ENCODE results near the gene ADGRD1.

ADGRD1 gene

GRCh38 chr12:131135786-131136538 lies 182.3 kb downstream of the ADGRD1 start:
- Histone ChIP-seq H4K91ac (ENCODE audit: low read length) (no peak overlapping the region), H3K18ac (ENCODE audit: low read depth in 1 of 2, low read length in 2 of 2) (no peak overlapping the region), H3K27me3 (ENCODE audit: control insufficient read depth in 1 of 2, insufficient read depth in 1 of 2, low read length in 2 of 2) (peaks cover 0 to 14% of the 10 kb centered on the region in 2 experiments), H2AFZ (ENCODE audit: low read depth, low read length) (no peak overlapping the region), H3K4ac (ENCODE audit: low read depth in 1 of 2, low read length in 2 of 2) (no peak overlapping the region), H3K27ac (ENCODE audit: low read length, poor library complexity, severe bottlenecking) (no peak overlapping the region), H3K9me3 (ENCODE audit: control insufficient read depth, low read length) (no peaks in the 10 kb centered on the region), H2BK15ac (ENCODE audit: low read depth, poor library complexity, severe bottlenecking) (no peak overlapping the region), H3K4me2 (ENCODE audit: low read length, poor library complexity, severe bottlenecking) (no peak overlapping the region), H3K9ac (ENCODE audit: low read length) (no peak overlapping the region), H3K79me1 (replicated peaks; ENCODE audit: low read length, poor library complexity, severe bottlenecking) (no peaks in the 10 kb centered on the region), H3K36me3 (ENCODE audit: control insufficient read depth in 1 of 2, insufficient read depth in 2 of 2, low read depth in 1 of 2, low read length in 2 of 2) (no peaks in the 10 kb centered on the region), H2BK12ac (ENCODE audit: low read length in 2 of 2) (no peak overlapping the region), H3K4me1 (ENCODE audit: control insufficient read depth, insufficient read depth, low read depth, low read length) (peaks cover 4% of the 10 kb centered on the region), H3K4me3 (ENCODE audit: insufficient read depth in 1 of 2, low read depth in 1 of 2, low read length in 2 of 2) (no peak overlapping the region), H4K8ac (ENCODE audit: low read length) (no peak overlapping the region), H2BK120ac (ENCODE audit: low read depth, low read length) (no peak overlapping the region), H2AK5ac (ENCODE audit: low read length, severe bottlenecking) (no peak overlapping the region), H3K23ac (ENCODE audit: low read length in 2 of 2) (no peak overlapping the region), H3K14ac (ENCODE audit: low read length in 2 of 2) (no peak overlapping the region), H2BK5ac (ENCODE audit: low read depth, low read length, poor library complexity, severe bottlenecking) (no peak overlapping the region)
- 77% methylated on average over 19 of the region's 19 CpGs for WGBS
- no peak for DNase-seq

- Histone ChIP-seq H4K91ac (ENCODE audit: low read length) (no peak overlapping the region), H3K14ac (ENCODE audit: low read length in 2 of 2) (no peak overlapping the region), H4K8ac (ENCODE audit: low read length) (no peak overlapping the region), H2AK5ac (ENCODE audit: low read length, severe bottlenecking) (no peak overlapping the region), H3K9ac (ENCODE audit: low read length) (no peak overlapping the region), H3K4ac (ENCODE audit: low read depth in 1 of 2, low read length in 2 of 2) (no peak overlapping the region), H2BK120ac (ENCODE audit: low read depth, low read length) (no peak overlapping the region), H3K4me2 (ENCODE audit: low read length, poor library complexity, severe bottlenecking) (no peak overlapping the region), H3K36me3 (ENCODE audit: control insufficient read depth in 1 of 2, insufficient read depth in 2 of 2, low read depth in 1 of 2, low read length in 2 of 2) (no peaks in the 10 kb centered on the region), H3K23ac (ENCODE audit: low read length in 2 of 2) (no peak overlapping the region), H2BK12ac (ENCODE audit: low read length in 2 of 2) (no peak overlapping the region), H3K9me3 (ENCODE audit: control insufficient read depth, low read length) (no peaks in the 10 kb centered on the region), H2AFZ (ENCODE audit: low read depth, low read length) (no peak overlapping the region), H3K4me3 (ENCODE audit: insufficient read depth in 1 of 2, low read depth in 1 of 2, low read length in 2 of 2) (no peak overlapping the region), H2BK15ac (ENCODE audit: low read depth, poor library complexity, severe bottlenecking) (no peak overlapping the region), H3K4me1 (ENCODE audit: control insufficient read depth, insufficient read depth, low read depth, low read length) (peaks cover 4% of the 10 kb centered on the region), H3K27ac (ENCODE audit: low read length, poor library complexity, severe bottlenecking) (no peak overlapping the region), H2BK5ac (ENCODE audit: low read depth, low read length, poor library complexity, severe bottlenecking) (no peak overlapping the region), H3K27me3 (ENCODE audit: control insufficient read depth in 1 of 2, insufficient read depth in 1 of 2, low read length in 2 of 2) (peaks cover 0 to 10% of the 10 kb centered on the region in 2 experiments), H3K79me1 (replicated peaks; ENCODE audit: low read length, poor library complexity, severe bottlenecking) (no peaks in the 10 kb centered on the region), H3K18ac (ENCODE audit: low read depth in 1 of 2, low read length in 2 of 2) (no peak overlapping the region)
- DNase-seq: no peak
- WGBS: 79% methylated on average over 13 of the region's 13 CpGs
Observed at GRCh38 chr12:131136539-131136872, 182.8 kb downstream of the ADGRD1 start.

GRCh38 chr12:131137009-131137835 lies 183.5 kb downstream of the ADGRD1 start:
- H3K4me3 ChIP-seq (ENCODE audit: insufficient read depth in 1 of 2, low read depth in 1 of 2, low read length in 2 of 2): no peak overlapping the region
- H2BK15ac ChIP-seq (ENCODE audit: low read depth, poor library complexity, severe bottlenecking): no peak overlapping the region
- WGBS: 87% methylated on average over 22 of the region's 25 CpGs
- no peak overlapping the region for H2AFZ ChIP-seq (ENCODE audit: low read depth, low read length)
- no peaks in the 10 kb centered on the region for H3K9me3 ChIP-seq (ENCODE audit: control insufficient read depth, low read length)
- no peaks in the 10 kb centered on the region for H3K36me3 ChIP-seq (ENCODE audit: control insufficient read depth in 1 of 2, insufficient read depth in 2 of 2, low read depth in 1 of 2, low read length in 2 of 2)
- no peak overlapping the region for H4K8ac ChIP-seq (ENCODE audit: low read length)
- no peak overlapping the region for H3K27ac ChIP-seq (ENCODE audit: low read length, poor library complexity, severe bottlenecking)
- no peak overlapping the region for H2BK12ac ChIP-seq (ENCODE audit: low read length in 2 of 2)
- H3K4me1 ChIP-seq (ENCODE audit: control insufficient read depth, insufficient read depth, low read depth, low read length): peaks cover under 1% of the 10 kb centered on the region
- H2BK120ac ChIP-seq (ENCODE audit: low read depth, low read length): no peak overlapping the region
- no peak overlapping the region for H3K9ac ChIP-seq (ENCODE audit: low read length)
- no peak overlapping the region for H3K23ac ChIP-seq (ENCODE audit: low read length in 2 of 2)
- no peak overlapping the region for H3K18ac ChIP-seq (ENCODE audit: low read depth in 1 of 2, low read length in 2 of 2)
- H3K79me1 ChIP-seq (replicated peaks; ENCODE audit: low read length, poor library complexity, severe bottlenecking): no peaks in the 10 kb centered on the region
- H4K91ac ChIP-seq (ENCODE audit: low read length): no peak overlapping the region
- DNase-seq: no peak
- H3K4me2 ChIP-seq (ENCODE audit: low read length, poor library complexity, severe bottlenecking): no peak overlapping the region
- H2AK5ac ChIP-seq (ENCODE audit: low read length, severe bottlenecking): no peak overlapping the region
- no peak overlapping the region for H2BK5ac ChIP-seq (ENCODE audit: low read depth, low read length, poor library complexity, severe bottlenecking)
- H3K27me3 ChIP-seq (ENCODE audit: control insufficient read depth in 1 of 2, insufficient read depth in 1 of 2, low read length in 2 of 2): peaks cover 0 to 4% of the 10 kb centered on the region in 2 experiments
- H3K14ac ChIP-seq (ENCODE audit: low read length in 2 of 2): no peak overlapping the region
- H3K4ac ChIP-seq (ENCODE audit: low read depth in 1 of 2, low read length in 2 of 2): no peak overlapping the region

- no peak for DNase-seq
- Histone ChIP-seq H3K4me2 (ENCODE audit: low read length, poor library complexity, severe bottlenecking) (no peak overlapping the region), H2BK120ac (ENCODE audit: low read depth, low read length) (no peak overlapping the region), H2BK12ac (ENCODE audit: low read length in 2 of 2) (no peak overlapping the region), H3K9ac (ENCODE audit: low read length) (no peak overlapping the region), H3K4me3 (ENCODE audit: insufficient read depth in 1 of 2, low read depth in 1 of 2, low read length in 2 of 2) (no peak overlapping the region), H3K14ac (ENCODE audit: low read length in 2 of 2) (no peak overlapping the region), H2AK5ac (ENCODE audit: low read length, severe bottlenecking) (no peak overlapping the region), H4K8ac (ENCODE audit: low read length) (no peak overlapping the region), H2AFZ (ENCODE audit: low read depth, low read length) (no peak overlapping the region), H4K91ac (ENCODE audit: low read length) (peak overlapping the region; percentile 18), H3K36me3 (ENCODE audit: control insufficient read depth in 1 of 2, insufficient read depth in 2 of 2, low read depth in 1 of 2, low read length in 2 of 2) (no peaks in the 10 kb centered on the region), H2BK15ac (ENCODE audit: low read depth, poor library complexity, severe bottlenecking) (no peak overlapping the region), H3K23ac (ENCODE audit: low read length in 2 of 2) (no peak overlapping the region), H3K27me3 (ENCODE audit: control insufficient read depth in 1 of 2, insufficient read depth in 1 of 2, low read length in 2 of 2) (peaks cover 0 to 4% of the 10 kb centered on the region in 2 experiments), H3K27ac (ENCODE audit: low read length, poor library complexity, severe bottlenecking) (no peak overlapping the region), H2BK5ac (ENCODE audit: low read depth, low read length, poor library complexity, severe bottlenecking) (no peak overlapping the region), H3K4me1 (ENCODE audit: control insufficient read depth, insufficient read depth, low read depth, low read length) (no peaks in the 10 kb centered on the region), H3K18ac (ENCODE audit: low read depth in 1 of 2, low read length in 2 of 2) (no peak overlapping the region), H3K79me1 (replicated peaks; ENCODE audit: low read length, poor library complexity, severe bottlenecking) (no peaks in the 10 kb centered on the region), H3K9me3 (ENCODE audit: control insufficient read depth, low read length) (no peaks in the 10 kb centered on the region), H3K4ac (ENCODE audit: low read depth in 1 of 2, low read length in 2 of 2) (no peak overlapping the region)
- WGBS: 85% methylated on average over 28 of the region's 28 CpGs
Observed at GRCh38 chr12:131137836-131138637, 184.3 kb downstream of the ADGRD1 start.
